Activated naive CD4-positive, alpha-beta T cell treated with anti-CD3 and anti-CD28 coated beads, Interleukin-2, amount 50 U/mL, for 24 hours (primary cell): ENCODE measurements around the gene LRRC34.

Experiments
- H3K27ac Mint-ChIP-seq: one replicate; pipeline ENCODE4 v1.8.0; 2021; ENCODE audit warnings: mild to moderate bottlenecking, mixed read lengths
- H3K27me3 Mint-ChIP-seq: one replicate; pipeline ENCODE4 v1.8.0; 2021; ENCODE audit warnings: mixed read lengths
- H3K36me3 Mint-ChIP-seq: one replicate; pipeline ENCODE4 v1.8.0; 2021; ENCODE audit warnings: mixed read lengths
- H3K4me1 Mint-ChIP-seq: one replicate; pipeline ENCODE4 v1.8.0; 2021; ENCODE audit warnings: mixed read lengths
- H3K4me3 Mint-ChIP-seq: one replicate; pipeline ENCODE4 v1.8.0; 2021; ENCODE audit warnings: mild to moderate bottlenecking, mixed read lengths
- H3K9me3 Mint-ChIP-seq: one replicate; pipeline ENCODE4 v1.8.0; 2021; ENCODE audit warnings: mixed read lengths

LRRC34 gene

DNA sequence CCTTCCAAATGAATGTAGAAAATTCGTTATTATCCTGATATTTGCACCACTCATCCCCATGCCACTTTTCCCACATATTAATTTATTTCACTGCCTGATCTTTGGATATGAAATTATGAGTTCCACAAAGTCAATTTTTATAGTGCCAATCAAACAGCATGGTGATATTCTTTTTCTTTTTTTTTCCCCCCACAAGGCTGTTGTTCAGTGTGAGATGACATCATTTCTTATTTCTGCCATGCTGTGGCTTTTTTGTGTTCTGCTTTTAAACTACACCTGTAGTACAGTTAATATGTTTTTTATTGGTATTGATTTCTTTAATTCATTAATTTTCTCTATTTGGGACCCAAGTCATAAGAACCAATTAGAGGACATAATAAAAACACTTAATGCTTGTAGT lies 24.9 kb downstream of the LRRC34 start:
- H3K9me3 Mint-ChIP-seq: no peaks in the 10 kb centered on the region
- peaks cover 4% of the 10 kb centered on the region for H3K4me1 Mint-ChIP-seq
- H3K4me3 Mint-ChIP-seq: no peak overlapping the region
- no peaks in the 10 kb centered on the region for H3K27me3 Mint-ChIP-seq
- H3K27ac Mint-ChIP-seq: no peak overlapping the region
- peaks cover 12% of the 10 kb centered on the region for H3K36me3 Mint-ChIP-seq

DNA sequence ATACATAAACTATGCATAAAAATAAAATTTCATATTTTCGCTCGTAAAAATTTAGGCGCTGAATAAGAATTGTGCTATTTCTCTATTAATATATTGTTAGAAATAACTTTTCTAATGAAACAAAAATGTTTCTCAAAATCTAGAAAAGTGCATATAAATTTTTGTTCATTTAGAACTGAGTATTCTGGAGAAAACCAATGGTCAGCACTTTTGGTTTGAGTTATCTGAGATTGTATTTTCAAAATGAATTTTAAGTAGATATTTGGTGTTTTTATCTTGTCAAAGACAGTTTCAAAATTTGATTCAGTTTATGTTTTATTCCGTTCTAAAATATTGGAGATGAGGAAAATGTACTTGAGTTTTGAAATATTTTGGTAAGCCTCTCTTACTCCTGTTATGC lies 25.6 kb downstream of the LRRC34 start:
- no peaks in the 10 kb centered on the region for H3K9me3 Mint-ChIP-seq
- peaks cover 9% of the 10 kb centered on the region for H3K4me1 Mint-ChIP-seq
- peaks cover 15% of the 10 kb centered on the region for H3K36me3 Mint-ChIP-seq
- H3K27me3 Mint-ChIP-seq: no peaks in the 10 kb centered on the region
- no peak overlapping the region for H3K27ac Mint-ChIP-seq
- no peak overlapping the region for H3K4me3 Mint-ChIP-seq

DNA sequence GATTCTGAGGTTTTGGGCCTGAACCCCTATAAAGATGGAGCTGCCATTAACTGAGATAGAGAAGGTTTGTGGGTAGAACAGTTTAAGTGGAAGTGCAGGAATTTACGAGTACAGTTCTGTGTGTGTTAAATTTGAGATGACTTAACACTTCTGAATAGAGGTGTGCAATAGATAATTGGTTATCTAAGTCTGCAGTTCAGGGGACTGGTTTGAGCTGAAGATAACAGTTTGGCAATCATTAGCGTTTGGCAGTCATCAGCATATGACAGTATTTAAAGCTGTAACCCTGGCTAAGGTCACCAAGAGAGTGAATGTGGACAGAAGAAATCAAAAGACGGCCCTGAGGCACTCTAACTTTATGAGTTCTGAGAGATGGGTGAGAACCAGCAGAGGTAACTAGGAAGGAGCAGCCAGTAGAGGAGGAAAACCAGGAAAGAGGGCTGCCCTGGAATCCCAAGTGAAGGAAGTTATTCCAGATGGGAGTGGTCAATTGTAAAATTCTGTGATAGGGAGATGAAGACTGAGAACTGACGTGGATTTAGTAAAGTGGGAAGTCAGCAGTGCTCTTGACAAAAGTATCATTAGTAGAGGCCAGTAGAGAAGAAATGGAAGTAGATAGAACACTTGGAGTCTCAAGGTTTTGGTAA lies 31.4 kb downstream of the LRRC34 start:
- Mint-ChIP-seq H3K4me3 (peak overlapping the region; percentile 16), H3K4me1 (peaks cover 54% of the 10 kb centered on the region), H3K27me3 (no peaks in the 10 kb centered on the region), H3K9me3 (no peaks in the 10 kb centered on the region), H3K27ac (no peak overlapping the region), H3K36me3 (peaks cover 34% of the 10 kb centered on the region)

DNA sequence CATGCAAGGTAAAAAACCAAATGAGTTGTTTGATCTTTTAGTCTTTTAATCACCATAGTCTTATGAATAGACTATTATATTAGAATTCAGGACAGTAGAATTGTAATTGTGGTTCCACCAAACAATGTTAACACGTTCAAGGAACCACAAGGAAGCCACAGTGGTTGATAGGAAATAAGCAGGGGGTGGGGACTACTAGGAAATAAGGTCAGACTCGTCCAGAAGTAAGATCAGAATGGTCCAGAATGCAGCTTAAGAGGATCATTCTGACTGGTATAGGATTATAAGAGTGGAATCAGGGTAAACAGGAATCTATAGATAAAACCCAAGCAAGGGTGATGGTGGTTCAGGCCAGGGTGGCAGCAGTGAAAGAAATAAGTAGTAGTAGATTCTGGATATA lies 32.0 kb downstream of the LRRC34 start:
- peaks cover 30% of the 10 kb centered on the region for H3K36me3 Mint-ChIP-seq
- no peak overlapping the region for H3K27ac Mint-ChIP-seq
- peaks cover 60% of the 10 kb centered on the region for H3K4me1 Mint-ChIP-seq
- H3K4me3 Mint-ChIP-seq: no peak overlapping the region
- H3K9me3 Mint-ChIP-seq: no peaks in the 10 kb centered on the region
- no peaks in the 10 kb centered on the region for H3K27me3 Mint-ChIP-seq

DNA sequence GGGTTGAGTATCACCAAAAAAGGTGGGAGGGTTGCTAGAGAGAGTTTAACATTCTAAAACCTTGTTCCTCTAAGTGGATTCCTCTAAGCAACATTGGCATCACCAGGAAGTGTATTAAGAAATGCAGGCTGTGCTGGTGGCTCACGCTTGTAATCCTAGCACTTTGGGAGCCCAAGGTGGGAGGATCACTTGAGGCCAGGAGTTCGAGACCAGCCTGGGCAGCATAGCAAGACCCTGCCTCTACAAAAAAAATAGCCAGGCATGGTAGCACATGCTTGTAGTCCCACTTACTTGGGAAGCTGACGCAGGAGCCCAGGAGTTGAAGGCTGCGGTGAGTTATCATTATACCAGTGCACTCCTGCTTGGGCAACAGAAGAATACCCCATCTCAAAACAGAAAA lies 34.9 kb downstream of the LRRC34 start:
- Mint-ChIP-seq H3K36me3 (peaks cover 35% of the 10 kb centered on the region), H3K9me3 (no peaks in the 10 kb centered on the region), H3K27me3 (no peaks in the 10 kb centered on the region), H3K4me1 (peaks cover 79% of the 10 kb centered on the region), H3K27ac (no peak overlapping the region), H3K4me3 (no peak overlapping the region)

DNA sequence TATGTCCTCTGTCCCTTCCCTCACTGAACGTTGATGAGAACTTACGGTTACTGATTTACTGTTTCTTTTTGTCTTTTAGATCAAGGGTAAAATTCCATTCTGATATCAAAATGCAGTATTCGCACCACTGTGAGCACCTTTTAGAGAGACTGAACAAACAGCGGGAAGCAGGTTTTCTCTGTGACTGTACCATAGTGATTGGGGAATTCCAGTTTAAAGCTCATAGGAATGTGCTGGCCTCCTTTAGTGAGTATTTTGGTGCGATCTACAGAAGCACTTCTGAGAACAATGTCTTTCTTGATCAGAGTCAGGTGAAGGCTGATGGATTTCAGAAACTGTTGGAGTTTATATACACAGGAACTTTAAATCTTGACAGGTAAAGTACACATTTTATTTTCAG lies 38.5 kb downstream of the LRRC34 start:
- Mint-ChIP-seq H3K27ac (peak overlapping the region; percentile 100), H3K27me3 (no peaks in the 10 kb centered on the region), H3K4me3 (peak overlapping the region; percentile 100), H3K9me3 (no peaks in the 10 kb centered on the region), H3K36me3 (peaks cover 18% of the 10 kb centered on the region), H3K4me1 (peaks cover 53% of the 10 kb centered on the region)

DNA sequence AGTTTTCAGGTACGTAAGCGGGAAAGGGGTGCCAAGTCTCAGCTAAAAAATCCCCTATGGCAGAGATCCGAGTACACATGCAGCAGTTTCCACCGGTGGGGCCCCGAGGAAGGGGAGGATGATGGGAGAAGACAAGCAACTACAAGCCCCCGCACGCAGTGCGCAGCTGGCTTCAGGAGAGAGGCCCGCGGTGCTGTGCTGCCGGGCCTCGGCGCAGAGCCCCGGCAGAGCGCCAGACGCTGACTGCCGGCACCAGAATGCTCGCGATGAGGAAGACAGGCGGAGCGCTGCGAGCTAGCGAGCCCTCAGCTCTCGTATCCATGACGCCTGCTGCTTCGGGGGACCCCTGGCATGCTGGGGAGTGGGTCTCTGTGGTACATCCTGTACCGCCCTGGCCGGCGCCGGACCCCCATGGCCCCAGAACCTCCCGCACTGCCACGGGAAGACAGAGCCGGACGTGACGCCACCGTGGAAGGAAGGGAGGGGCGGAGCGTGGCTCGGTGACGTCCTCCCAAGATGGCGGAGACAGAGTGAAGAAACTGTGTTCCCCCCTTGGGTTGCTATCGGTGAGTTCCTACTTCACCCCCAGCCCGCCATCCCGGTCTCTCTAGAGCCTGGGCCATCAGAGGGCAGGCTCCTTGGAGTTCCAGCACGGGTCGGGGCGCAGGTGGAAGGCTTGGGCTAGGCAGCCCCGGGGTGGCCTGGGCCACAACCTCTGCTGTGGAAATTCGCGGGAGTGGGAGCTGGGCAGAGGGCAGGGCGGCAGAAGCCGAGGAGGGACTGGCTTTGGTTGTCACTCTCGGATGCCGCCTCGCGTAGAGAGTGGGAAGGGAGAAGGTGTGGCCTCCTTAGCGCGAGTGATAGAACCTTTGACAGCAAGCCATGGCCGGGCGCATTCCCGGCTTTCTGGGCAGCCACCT lies 39.5 kb downstream of the LRRC34 start, which contains the start of gene MYNN:
Gene MYNN, plus strand, starts transcription at position 500 of the 920 bp plus-strand sequence. CDS start 900 bp downstream, outside the sequence.
- Mint-ChIP-seq H3K27ac (peak within 1 kb of the TSS; percentile 100), H3K9me3 (no peaks in the 10 kb centered on the region), H3K4me3 (peak within 1 kb of the TSS; percentile 100), H3K4me1 (peaks cover 45% of the 10 kb centered on the region), H3K27me3 (no peaks in the 10 kb centered on the region), H3K36me3 (peaks cover 11% of the 10 kb centered on the region)

DNA sequence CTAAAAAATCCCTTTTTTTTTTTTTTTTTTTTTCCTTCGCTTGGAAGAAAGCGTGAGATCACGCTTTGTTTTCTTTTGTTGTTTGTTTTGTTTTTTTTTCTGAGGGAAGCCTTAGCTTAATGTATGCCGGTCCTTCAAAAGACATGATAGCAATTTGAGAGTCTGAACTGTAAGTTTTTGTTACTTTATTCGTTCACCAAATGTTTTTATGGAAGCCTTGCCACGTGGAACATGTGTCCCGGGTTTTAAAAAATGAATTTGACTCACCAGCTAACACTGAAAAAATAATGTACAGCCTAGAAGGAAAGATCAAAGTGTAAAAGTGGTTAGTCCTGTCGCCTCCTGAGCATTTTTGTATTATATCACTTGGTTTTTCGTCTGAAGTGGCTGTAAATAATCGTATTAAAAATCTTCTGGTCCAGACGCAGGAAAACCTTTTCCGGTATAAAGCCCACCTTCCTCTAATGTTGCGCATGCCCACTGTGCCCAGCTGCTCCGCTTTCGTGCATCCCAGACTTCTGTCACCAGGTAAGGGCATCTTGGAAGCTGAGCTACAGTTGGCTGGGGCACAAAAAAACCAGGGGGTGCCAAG lies 40.3 kb downstream of the LRRC34 start:
- peak overlapping the region; percentile 100 for H3K27ac Mint-ChIP-seq
- H3K36me3 Mint-ChIP-seq: peaks cover 11% of the 10 kb centered on the region
- no peaks in the 10 kb centered on the region for H3K27me3 Mint-ChIP-seq
- H3K4me3 Mint-ChIP-seq: peak overlapping the region; percentile 100
- no peaks in the 10 kb centered on the region for H3K9me3 Mint-ChIP-seq
- H3K4me1 Mint-ChIP-seq: peaks cover 41% of the 10 kb centered on the region

DNA sequence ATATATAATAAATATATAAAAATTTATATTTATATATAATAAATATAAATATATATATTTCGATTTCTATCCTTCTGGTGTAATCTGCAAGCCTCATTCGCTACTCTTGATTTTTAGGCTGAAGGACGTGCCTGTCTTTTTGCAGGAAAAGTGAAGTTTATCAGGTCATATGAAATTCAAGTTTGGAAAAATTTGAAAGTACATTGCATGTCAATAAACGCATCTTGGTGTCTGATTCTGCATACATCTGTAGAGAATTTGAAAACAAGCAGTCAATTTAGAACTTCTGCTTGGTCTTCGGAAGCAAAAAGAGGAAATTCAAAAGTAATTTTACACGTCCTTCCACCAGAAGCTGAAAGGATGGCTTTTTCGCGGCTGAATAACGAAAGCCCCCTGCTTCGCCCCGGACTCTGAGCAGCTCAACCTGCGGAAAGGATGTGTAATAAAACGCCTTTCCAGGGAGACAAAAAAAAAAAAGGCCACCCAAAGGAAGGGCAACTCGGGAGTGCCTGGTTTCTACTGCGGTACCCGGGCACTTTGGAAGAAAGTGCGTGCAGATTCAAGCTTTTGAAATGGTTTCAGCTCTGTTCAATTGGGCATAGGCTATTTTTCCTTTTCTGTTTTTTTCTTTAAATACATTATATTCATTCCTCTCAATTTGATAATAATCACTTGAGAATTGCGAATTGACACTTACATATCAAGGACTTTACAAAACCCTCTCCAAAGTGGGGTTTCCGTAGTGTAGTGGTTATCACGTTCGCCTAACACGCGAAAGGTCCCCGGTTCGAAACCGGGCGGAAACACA lies 41.0 kb downstream of the LRRC34 start:
- H3K9me3 Mint-ChIP-seq: no peaks in the 10 kb centered on the region
- no peaks in the 10 kb centered on the region for H3K27me3 Mint-ChIP-seq
- peaks cover 8% of the 10 kb centered on the region for H3K36me3 Mint-ChIP-seq
- peaks cover 35% of the 10 kb centered on the region for H3K4me1 Mint-ChIP-seq
- peak overlapping the region; percentile 100 for H3K4me3 Mint-ChIP-seq
- peak overlapping the region; percentile 100 for H3K27ac Mint-ChIP-seq

DNA sequence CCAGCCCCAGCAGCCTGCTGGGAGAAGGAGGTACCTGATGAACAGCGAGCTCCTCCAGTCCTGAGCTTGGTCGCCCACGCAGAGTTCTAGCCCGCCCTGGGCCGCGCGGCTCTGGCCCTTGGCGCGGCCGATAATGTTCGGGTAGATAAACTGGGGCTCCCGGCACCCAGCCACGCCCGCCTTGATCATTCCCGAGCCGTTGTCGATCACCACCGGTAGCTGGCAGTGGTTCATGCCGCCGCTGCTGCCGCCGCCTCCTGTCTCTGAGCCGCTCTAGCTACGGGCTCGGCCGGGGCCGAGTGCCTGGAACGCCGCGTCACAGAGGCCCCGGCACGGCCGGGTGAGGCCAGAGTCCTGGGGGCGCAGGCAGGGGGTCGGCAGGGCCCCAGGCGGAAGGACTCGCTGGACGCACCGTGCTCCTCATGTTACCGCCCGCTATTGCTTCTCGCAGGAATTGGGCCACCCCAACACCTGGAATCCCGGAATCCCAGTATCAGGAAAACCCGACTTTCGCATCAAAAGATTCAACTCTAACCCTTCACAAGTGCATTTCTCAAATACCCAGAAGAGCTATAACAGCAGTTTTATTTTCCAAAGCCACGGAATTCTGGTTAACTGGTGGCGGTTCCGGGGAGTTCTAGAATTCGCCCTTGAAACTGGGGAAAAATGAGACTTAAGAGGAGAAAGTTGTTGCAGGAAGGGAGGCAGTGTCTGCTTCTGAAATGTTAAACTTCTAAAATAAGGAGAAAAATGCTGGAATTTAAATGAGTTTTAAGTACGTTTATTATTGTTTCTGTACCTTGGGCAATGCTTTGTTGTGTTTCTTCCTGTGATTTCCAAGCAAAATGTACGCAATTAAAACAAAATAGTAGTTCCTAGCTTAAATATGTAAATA lies 43.2 kb downstream of the LRRC34 start, which contains the start of gene ACTRT3:
Gene ACTRT3, minus strand, starts transcription at position 275 of the 895 bp plus-strand sequence. Its CDS starts 41 bp downstream, at position 234.
- Mint-ChIP-seq H3K27me3 (no peaks in the 10 kb centered on the region), H3K36me3 (peaks cover 2% of the 10 kb centered on the region), H3K27ac (peak within 1 kb of the TSS; percentile 85), H3K4me3 (peak within 1 kb of the TSS; percentile 92), H3K9me3 (peaks cover 4% of the 10 kb centered on the region), H3K4me1 (peaks cover 29% of the 10 kb centered on the region)

DNA sequence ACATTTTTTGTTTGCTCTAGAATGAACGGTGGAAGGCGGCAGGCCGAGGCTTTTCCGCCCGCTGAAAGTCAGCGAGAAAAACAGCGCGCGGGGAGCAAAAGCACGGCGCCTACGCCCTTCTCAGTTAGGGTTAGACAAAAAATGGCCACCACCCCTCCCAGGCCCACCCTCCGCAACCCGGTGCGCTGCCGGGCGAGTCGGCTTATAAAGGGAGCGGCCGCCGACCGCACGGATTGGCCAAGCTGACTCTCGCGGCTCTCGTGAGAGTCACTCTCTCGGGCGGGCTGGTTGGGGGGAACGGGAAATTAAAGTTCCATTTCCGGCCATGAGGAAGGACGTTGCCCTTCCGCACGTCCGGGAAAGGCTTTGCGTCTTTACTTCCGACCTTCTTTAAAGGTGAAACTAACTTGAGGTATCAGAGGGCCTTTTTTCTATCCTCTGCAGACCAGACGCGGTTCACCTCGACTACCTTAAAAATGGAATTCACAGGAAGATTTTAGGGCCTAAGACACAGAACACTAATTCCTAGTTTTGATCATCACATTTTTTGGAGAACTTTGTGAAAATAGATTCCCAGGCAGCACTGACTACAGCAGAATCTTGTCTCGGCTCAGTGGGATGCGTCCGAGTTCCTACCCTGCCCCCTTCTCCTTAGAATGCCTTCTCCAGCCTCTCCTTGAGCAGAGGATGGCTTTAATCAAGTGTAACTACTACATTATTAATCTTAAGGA lies 47.7 kb downstream of the LRRC34 start, which contains the start of gene TERC:
Gene TERC, minus strand, starts transcription at position 179 of the 731 bp plus-strand sequence.
- Mint-ChIP-seq H3K36me3 (no peaks in the 10 kb centered on the region), H3K27me3 (no peaks in the 10 kb centered on the region)

DNA sequence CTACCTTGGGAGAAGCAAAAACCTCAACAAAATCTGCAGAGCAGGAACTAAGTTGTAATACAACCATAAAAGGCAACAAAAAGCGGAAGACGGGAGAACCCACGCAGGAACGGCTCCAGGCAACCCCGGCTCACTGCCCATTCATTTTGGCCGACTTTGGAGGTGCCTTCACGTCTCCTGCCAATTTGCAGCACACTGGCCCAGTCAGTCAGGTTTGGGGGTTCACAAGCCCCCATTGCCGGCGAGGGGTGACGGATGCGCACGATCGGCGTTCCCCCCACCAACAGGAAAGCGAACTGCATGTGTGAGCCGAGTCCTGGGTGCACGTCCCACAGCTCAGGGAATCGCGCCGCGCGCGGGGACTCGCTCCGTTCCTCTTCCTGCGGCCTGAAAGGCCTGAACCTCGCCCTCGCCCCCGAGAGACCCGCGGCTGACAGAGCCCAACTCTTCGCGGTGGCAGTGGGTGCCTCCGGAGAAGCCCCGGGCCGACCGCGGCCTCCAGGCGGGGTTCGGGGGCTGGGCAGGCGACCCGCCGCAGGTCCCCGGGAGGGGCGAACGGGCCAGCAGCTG lies 48.3 kb downstream of the LRRC34 start:
- Mint-ChIP-seq H3K36me3 (no peaks in the 10 kb centered on the region), H3K27ac (peak overlapping the region; percentile 97), H3K4me1 (peaks cover 33% of the 10 kb centered on the region), H3K4me3 (peak overlapping the region; percentile 94), H3K9me3 (peaks cover 4% of the 10 kb centered on the region), H3K27me3 (no peaks in the 10 kb centered on the region)

More for the DNA sequence above, 47.7 kb downstream of the LRRC34 start, which contains the start of gene TERC:
- H3K27ac Mint-ChIP-seq: peak within 1 kb of the TSS; percentile 97
- peak within 1 kb of the TSS; percentile 94 for H3K4me3 Mint-ChIP-seq
- peaks cover 4% of the 10 kb centered on the region for H3K9me3 Mint-ChIP-seq
- peaks cover 27% of the 10 kb centered on the region for H3K4me1 Mint-ChIP-seq

DNA sequence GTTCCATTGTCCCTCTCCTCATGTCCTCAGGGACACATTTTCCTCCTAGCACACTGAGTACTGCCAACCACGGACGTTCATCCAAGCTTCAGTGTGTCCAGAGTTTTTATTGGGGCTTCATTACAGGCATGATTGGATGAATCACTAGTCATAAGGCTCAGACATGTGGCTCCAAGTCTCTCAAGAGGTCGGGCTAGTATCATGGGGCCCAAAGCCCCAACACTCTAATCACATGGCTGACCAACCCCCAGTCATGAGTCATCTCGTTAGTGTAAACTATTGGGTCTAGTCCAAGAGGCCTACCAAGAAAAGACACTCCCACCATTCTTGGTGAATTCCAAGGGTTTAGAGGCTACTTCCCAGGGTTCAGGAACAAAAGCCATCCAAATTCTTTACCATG lies 52.2 kb downstream of the LRRC34 start:
- Mint-ChIP-seq H3K9me3 (no peaks in the 10 kb centered on the region), H3K36me3 (no peaks in the 10 kb centered on the region), H3K4me3 (no peak overlapping the region), H3K27ac (no peak overlapping the region), H3K4me1 (peaks cover 46% of the 10 kb centered on the region), H3K27me3 (no peaks in the 10 kb centered on the region)
